Liver (tissue), 9 donors: ENCODE measurements around the gene TRIP12. TPM values are rescaled to one million over a fixed set of nuclear protein-coding genes. Genes with fewer than 3 reads are reported as not detected.
"Not testable (repeated sequence)": the region's sequence is repeated elsewhere in the genome, so short reads cannot be mapped to it uniquely, and the experiment has no call there.

ENCODE experiments used
- DNase-seq: peaks from one replicate; pipeline ENCODE4 v3.0.0-alpha.2; 2017; ENCODE audit warnings: low spot score
- H3K27ac ChIP-seq, 2 donors: one replicate each; pipeline ENCODE4 v1.7.0; 2013; ENCODE audit warnings: inconsistent platforms in 2 of 2, low read length in 2 of 2, control low read depth in 1 of 2, low read depth in 1 of 2, mild to moderate bottlenecking in 1 of 2
- H3K27me3 ChIP-seq, 4 donors: one replicate each; pipeline versions ENCODE4 v1.6.1 to v1.7.0; 2013; ENCODE audit warnings: low read length in 3 of 4, inconsistent platforms in 1 of 4, mild to moderate bottlenecking in 1 of 4, moderate library complexity in 1 of 4; ENCODE audit not compliant: control insufficient read depth in 4 of 4, insufficient read depth in 4 of 4
- H3K36me3 ChIP-seq, 4 donors: one replicate each; pipeline versions ENCODE4 v1.6.1 to v1.7.0; 2013; ENCODE audit warnings: low read length in 3 of 4, mild to moderate bottlenecking in 3 of 4, low read depth in 1 of 4, moderate library complexity in 1 of 4; ENCODE audit not compliant: control insufficient read depth in 4 of 4, insufficient read depth in 3 of 4
- H3K4me1 ChIP-seq, 4 donors: one replicate each; pipeline versions ENCODE4 v1.6.1 to v1.7.0; 2013; ENCODE audit warnings: low read length in 3 of 4, mild to moderate bottlenecking in 3 of 4, moderate library complexity in 1 of 4; ENCODE audit not compliant: control insufficient read depth in 4 of 4, insufficient read depth in 4 of 4
- H3K4me3 ChIP-seq, 3 donors: one replicate each; pipeline versions ENCODE4 v1.6.1 to v1.7.0; 2013; ENCODE audit warnings: low read length in 3 of 3, control low read depth in 1 of 3, low read depth in 1 of 3, mild to moderate bottlenecking in 1 of 3
- H3K9ac ChIP-seq, 2 donors: one replicate each; pipeline ENCODE4 v1.7.0; 2013; ENCODE audit warnings: low read length in 2 of 2, mild to moderate bottlenecking in 2 of 2, moderate library complexity in 2 of 2, control low read depth in 1 of 2, low read depth in 1 of 2
- H3K9me3 ChIP-seq, 4 donors: one replicate each; pipeline versions ENCODE4 v1.6.1 to v1.7.0; 2013; ENCODE audit warnings: low read length in 3 of 4; ENCODE audit not compliant: control insufficient read depth in 4 of 4
- ATF3 ChIP-seq: IDR thresholded peaks from 2 replicates; pipeline ENCODE4 v1.6.1; 2016; ENCODE audit warnings: antibody characterized with exemption
- EGR1 ChIP-seq, 2 donors: IDR thresholded peaks; 2 replicates each; pipeline ENCODE4 v1.6.1; 2016 to 2018; ENCODE audit warnings: antibody characterized with exemption in 2 of 2, low read depth in 2 of 2
- FOXA1 ChIP-seq: IDR thresholded peaks from 2 replicates; pipeline ENCODE4 v1.6.1; 2016; ENCODE audit warnings: antibody characterized with exemption
- FOXA2 ChIP-seq: IDR thresholded peaks from 2 replicates; pipeline ENCODE4 v1.6.1; 2016; ENCODE audit warnings: antibody characterized with exemption
- GABPA ChIP-seq, 2 donors: IDR thresholded peaks in 1 of 2; conservative IDR thresholded peaks in 1 of 2; 2 replicates each; pipeline ENCODE4 v1.6.1; 2016; ENCODE audit warnings: antibody characterized with exemption in 2 of 2, mild to moderate bottlenecking in 1 of 2, moderate library complexity in 1 of 2
- HNF4A ChIP-seq, 2 donors: conservative IDR thresholded peaks; 2 replicates each; pipeline ENCODE4 v1.6.1; 2016; ENCODE audit warnings: antibody characterized with exemption in 2 of 2, mild to moderate bottlenecking in 2 of 2
- MAX ChIP-seq: IDR thresholded peaks from 2 replicates; pipeline ENCODE4 v1.6.1; 2016; ENCODE audit warnings: antibody characterized with exemption
- NR2F2 ChIP-seq: IDR thresholded peaks from 2 replicates; pipeline ENCODE4 v1.6.1; 2016; ENCODE audit warnings: antibody characterized with exemption
- REST ChIP-seq: IDR thresholded peaks from 2 replicates; pipeline ENCODE4 v1.6.1; 2016; ENCODE audit warnings: antibody characterized with exemption, mild to moderate bottlenecking
- RXRA ChIP-seq, 2 donors: IDR thresholded peaks; 2 replicates each; pipeline ENCODE4 v1.6.1; 2017 to 2018; ENCODE audit warnings: antibody characterized with exemption in 2 of 2, mild to moderate bottlenecking in 1 of 2
- TAF1 ChIP-seq: conservative IDR thresholded peaks from 2 replicates; pipeline ENCODE4 v1.6.1; 2016; ENCODE audit warnings: antibody characterized with exemption, mild to moderate bottlenecking
- ZBTB33 ChIP-seq: IDR thresholded peaks from 2 replicates; pipeline ENCODE4 v1.6.1; 2016; ENCODE audit warnings: antibody characterized with exemption
- WGBS: extraction: QIAGEN DNeasy Blood & Tissue Kit; methylation state at CpG from one replicate; pipeline ENCODE4 v1.1.7; 2013; 5-methylcytosine and 5-hydroxymethylcytosine counted together
- polyA plus RNA-seq, 2 donors: library from polyadenylated mRNA; stranded (reverse) in 1 of 2; unstranded in 1 of 2; fragments of 200-250 nt in 1 of 2; fragments of >200 nt in 1 of 2; fragmentation: Nextera tagmentation in 1 of 2; extraction: Ambion mirVana in 1 of 2; gene quantifications; one replicate each; pipeline versions ENCODE4 v1.2.1 to v1.2.3, GENCODE V29; 2013 to 2015
- total RNA-seq, 2 donors: library from RNA; depleted of rRNA; stranded (reverse); fragments of >200 nt; gene quantifications; one replicate each; pipeline ENCODE4 v1.2.3, GENCODE V29; 2014
- TF ChIP-seq, protein P1 (sequence below): fragments of 150-350 bp; IDR thresholded peaks from 2 replicates; pipeline ENCODE4 v1.5.1; 2017; ENCODE audit warnings: improper control_type of control experiment, low read depth, low read length; ENCODE audit not compliant: missing input control
- donor health status: healthy.
- donor health status: healthy.
- donor health status: healthy.
- donor health status: healthy.
- donor health status: healthy.

Gene TRIP12
- total and polyA plus RNA-seq, 4 donors: 13.9 to 128 (median 67.4) TPM

GRCh38 chr2:229852565-229852964 lies 69.2 kb downstream of the TRIP12 start:
- Histone ChIP-seq H3K27me3 (no peaks in the 10 kb centered on the region), H3K9me3 (no peaks in the 10 kb centered on the region), H3K36me3 (peaks cover 0 to 9% (median 3%) of the 10 kb centered on the region in 4 donors), H3K4me3 (no peak overlapping the region), H3K9ac (no peak overlapping the region), H3K4me1 (no peaks in the 10 kb centered on the region), H3K27ac (no peak overlapping the region)
- no peak for DNase-seq
- 41% methylated on average over 3 of the region's 3 CpGs for whole genome bisulfite sequencing
- TF ChIP-seq NR2F2 (peak; percentile 30), ZBTB33 (no peak), RXRA (IDR thresholded peaks at IDR 0.05) (no peak)

DNA sequence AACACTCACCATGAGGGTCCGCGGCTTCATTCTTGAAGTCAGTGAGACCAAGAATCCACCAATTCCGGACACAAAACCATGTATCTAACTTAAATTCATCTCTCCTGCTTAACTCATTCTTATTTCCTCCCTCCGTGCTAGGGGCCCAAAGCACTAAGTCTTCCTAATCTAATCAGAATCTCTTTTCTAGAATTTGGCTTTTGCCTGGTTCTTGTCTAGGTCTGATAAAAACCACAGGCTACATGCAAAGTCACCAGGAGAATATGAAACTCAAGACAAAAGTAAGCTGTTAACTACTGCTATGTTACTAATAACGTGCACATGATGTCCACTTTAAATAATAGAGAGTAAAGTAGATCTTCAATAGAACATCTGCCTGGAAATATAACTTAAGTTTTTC lies 69.9 kb downstream of the TRIP12 start:
- TF ChIP-seq GABPA (IDR thresholded peaks at IDR 0.05 in 1 of 2, conservative IDR thresholded peaks at IDR 0.05 in 1 of 2) (no peak), EGR1 (IDR thresholded peaks at IDR 0.05; ENCODE audit: low read depth in 2 of 2) (no peak), RXRA (IDR thresholded peaks at IDR 0.05) (no peak), HNF4A (conservative IDR thresholded peaks at IDR 0.05) (no peak), MAX (no peak), TAF1 (no peak), NR2F2 (no peak), FOXA1 (no peak), ZBTB33 (no peak), REST (no peak), FOXA2 (no peak), ATF3 (no peak)
- TF ChIP-seq, protein P1, sequence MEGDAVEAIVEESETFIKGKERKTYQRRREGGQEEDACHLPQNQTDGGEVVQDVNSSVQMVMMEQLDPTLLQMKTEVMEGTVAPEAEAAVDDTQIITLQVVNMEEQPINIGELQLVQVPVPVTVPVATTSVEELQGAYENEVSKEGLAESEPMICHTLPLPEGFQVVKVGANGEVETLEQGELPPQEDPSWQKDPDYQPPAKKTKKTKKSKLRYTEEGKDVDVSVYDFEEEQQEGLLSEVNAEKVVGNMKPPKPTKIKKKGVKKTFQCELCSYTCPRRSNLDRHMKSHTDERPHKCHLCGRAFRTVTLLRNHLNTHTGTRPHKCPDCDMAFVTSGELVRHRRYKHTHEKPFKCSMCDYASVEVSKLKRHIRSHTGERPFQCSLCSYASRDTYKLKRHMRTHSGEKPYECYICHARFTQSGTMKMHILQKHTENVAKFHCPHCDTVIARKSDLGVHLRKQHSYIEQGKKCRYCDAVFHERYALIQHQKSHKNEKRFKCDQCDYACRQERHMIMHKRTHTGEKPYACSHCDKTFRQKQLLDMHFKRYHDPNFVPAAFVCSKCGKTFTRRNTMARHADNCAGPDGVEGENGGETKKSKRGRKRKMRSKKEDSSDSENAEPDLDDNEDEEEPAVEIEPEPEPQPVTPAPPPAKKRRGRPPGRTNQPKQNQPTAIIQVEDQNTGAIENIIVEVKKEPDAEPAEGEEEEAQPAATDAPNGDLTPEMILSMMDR: no peak
- Histone ChIP-seq H3K4me3 (no peak overlapping the region), H3K4me1 (no peaks in the 10 kb centered on the region), H3K9ac (no peak overlapping the region), H3K27me3 (no peaks in the 10 kb centered on the region), H3K27ac (no peak overlapping the region), H3K9me3 (no peaks in the 10 kb centered on the region), H3K36me3 (peaks cover 0 to 4% (median 2%) of the 10 kb centered on the region in 4 donors)
- no peak for DNase-seq
- WGBS: 95% methylated on average over 5 of the region's 5 CpGs

DNA sequence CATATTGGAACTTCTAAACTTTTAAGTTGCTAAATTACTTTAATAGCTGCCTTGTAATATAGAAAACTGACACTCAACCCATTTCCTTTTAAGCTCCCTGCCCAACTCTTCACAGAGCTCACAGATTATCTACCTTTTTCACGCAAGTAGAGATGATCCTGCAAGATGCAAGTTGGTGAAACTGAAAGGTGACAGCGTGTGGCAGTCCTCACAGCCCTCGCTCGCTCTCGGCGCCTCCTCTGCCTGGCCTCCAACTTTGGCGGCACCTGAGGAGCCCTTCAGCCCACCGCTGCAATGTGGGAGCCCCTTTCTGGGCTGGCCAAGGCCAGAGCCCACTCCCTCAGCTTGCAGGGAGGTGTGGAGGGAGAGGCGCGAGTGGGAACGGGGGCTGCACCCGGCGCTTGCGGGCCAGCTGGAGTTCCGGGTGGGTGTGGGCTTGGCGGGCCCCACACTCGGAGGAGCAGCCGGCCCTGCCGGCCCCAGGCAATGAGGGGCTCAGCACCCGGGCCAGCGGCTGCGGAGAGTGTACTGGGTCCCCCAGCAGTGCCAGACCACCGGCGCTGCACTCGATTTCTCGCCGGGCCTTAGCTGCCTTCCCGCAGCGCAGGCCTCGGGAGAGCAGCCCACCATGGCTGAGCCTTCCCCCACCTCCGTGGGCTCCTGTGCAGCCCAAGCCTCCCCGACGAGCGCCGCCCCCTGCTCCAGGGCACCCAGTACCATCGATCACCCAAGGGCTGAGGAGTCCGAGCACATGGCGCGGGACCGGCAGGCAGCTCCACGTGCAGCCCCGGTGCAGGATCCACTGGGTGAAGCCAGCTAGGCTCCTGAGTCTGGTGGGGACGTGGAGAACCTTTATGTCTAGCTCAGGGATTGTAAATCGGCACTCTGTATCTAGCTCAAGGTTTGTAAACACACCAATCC lies 71.2 kb downstream of the TRIP12 start:
- not testable (repeated sequence) for H3K27ac ChIP-seq, H3K36me3 ChIP-seq, H3K4me3 ChIP-seq, H3K9ac ChIP-seq, DNase-seq, H3K4me1 ChIP-seq, H3K9me3 ChIP-seq, H3K27me3 ChIP-seq
- WGBS: 97% methylated on average over 44 of the region's 44 CpGs
